Ureter (tissue), 1 donor: ENCODE measurements around the gene CPNE4. TPM values are rescaled to one million over a fixed set of nuclear protein-coding genes. Genes with fewer than 3 reads are reported as not detected.

ENCODE experiments used
- DNase-seq: peaks from one replicate; pipeline ENCODE4 v3.0.0-alpha.2; 2020; ENCODE audit warnings: low spot score
- total RNA-seq: library from RNA; stranded (reverse); gene quantifications from one replicate; pipeline ENCODE4 v1.2.4, GENCODE V29; 2023
- donor health status: DM: yes; HTN: yes; CAD: no.

The CPNE4 gene
- total RNA-seq, 1 donor from 2014 or later: 1.9 TPM

DNA sequence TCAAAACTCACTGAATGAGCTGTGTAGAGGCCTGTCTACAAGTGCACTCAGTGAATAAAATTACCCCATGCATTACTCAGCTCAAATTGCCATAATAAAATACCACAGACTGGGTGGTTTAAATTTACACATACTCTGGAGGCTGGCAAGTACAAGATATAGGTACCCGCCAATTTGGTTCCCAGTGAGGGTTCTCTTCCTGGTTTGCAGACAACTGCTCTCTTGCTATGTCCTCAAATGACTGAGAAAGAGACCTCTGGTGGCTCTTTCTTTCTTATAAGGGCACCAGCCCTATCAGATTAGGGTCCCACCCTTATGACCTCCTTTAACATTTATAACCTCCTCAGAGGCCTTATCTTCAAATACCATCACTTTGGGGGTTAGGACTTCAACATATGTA, 237.0 kb downstream of the CPNE4 start:
- DNase-seq: no peak

- DNase-seq: no peak
These were observed 238.1 kb downstream of the CPNE4 start for GRCh38 chr3:131796558-131797198.

DNA sequence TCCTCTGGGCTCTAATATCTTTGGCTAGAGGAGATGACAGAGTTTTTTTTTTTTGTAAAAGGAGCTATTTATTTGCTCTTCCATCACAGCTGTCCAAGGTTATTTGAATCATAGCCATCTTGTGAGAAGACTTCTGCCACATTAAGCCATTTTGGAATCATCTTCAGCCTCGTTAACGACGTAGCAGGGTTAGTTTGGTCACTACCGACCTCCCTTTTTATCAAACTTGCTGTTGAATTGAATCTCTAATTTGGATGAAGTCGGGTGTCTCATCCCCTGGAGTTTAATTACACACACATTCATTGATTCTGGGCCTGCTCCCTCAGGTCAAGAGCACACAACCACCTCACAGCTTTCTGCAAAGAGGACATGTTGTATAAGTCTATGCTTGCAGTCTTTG, 238.7 kb downstream of the CPNE4 start:
- DNase-seq: no peak

DNA sequence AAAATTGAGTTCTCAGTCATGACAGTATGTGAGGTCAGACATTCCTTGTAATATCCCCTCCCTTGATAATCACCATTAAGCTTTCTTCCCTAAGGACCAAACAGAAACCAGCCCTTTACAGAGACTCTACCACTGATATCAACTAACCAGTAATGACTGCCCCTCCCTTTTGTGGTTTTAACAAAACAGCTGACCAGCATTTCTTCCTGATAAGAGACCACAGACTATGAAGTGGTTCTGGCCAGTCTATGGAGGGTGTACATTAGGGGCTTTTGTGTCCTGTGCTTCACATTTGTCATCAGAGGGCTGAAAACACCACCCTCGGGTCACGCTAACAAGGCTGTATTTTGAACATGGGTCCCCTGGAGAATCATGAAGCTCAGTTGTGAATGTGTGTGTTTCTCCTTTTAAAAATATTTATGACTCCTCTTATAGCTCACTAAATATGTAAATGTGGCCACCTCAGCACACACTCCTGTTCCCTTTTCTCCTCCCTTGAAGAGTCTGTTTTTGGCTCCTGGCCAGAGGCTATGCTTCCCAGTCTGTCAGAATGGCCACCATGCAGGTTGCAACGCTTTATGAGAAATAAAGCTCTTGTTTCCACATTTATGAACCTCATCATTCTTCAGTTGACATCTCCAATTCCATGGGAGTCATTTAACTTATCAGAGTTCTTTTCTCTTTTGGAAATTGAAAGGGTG, 239.3 kb downstream of the CPNE4 start:
- peak; percentile 42 for DNase-seq

- DNase-seq: peak; percentile 44
These were observed 239.9 kb downstream of the CPNE4 start for GRCh38 chr3:131794766-131795388.

DNA sequence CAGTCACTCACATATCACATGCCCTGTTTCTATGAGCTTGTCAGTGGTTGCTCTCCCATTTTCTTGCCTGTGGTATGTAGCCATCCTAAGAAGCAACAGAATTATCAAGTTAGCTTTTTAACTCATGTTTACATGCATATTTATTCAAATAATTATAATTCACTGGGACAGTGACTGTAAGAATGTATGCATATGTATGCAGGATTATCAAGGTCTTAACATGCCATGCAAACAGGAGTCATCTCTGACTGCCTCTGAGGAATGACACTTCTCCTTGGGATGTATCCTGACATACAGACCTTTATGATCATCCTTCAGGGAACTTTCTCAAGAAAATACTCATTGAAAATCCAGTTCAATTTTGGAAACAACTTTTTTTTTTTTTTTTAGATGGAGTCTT, 240.9 kb downstream of the CPNE4 start:
- DNase-seq: no peak

DNA sequence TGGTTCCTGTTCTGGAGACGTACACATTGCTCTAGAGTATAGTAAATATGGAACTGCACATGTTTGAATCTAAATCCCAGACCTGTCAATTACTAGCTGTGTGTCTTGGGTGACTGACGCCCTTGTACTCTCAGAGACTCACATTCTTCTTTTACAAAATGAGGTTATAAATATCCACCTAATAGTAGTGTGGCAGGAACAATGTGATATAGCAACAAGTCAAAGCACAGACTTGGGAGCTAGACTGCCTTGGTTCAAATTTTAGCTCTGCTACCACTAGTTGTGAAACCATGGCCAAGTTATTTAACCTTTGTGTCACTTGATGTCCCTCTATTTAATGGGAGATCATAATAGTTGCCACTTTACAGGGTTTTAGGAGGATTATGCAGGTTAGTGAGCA, 245.6 kb downstream of the CPNE4 start:
- no peak for DNase-seq

- DNase-seq: no peak
These were observed 248.4 kb downstream of the CPNE4 start for GRCh38 chr3:131786386-131786785.

DNA sequence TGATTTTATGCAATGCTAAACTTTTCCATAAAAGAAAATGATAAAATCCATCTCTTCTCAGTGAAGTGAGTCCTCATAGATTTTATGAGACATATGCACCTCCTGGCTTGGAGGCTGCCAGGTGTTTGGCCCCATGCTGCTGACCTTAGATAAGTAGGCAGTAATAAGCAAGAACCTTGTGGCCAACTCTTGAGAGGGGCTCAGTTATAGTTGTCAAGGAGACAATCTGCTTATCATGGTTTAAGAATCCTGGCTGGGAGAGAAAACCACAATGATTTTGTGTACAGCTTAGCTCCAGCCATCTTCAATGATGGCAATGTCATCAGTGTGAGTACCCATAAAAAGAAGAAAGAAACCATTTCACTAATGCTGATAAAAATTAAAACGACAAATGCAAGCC, 252.1 kb downstream of the CPNE4 start:
- no peak for DNase-seq

- no peak for DNase-seq
These were observed 256.3 kb downstream of the CPNE4 start for GRCh38 chr3:131778526-131778925.

DNA sequence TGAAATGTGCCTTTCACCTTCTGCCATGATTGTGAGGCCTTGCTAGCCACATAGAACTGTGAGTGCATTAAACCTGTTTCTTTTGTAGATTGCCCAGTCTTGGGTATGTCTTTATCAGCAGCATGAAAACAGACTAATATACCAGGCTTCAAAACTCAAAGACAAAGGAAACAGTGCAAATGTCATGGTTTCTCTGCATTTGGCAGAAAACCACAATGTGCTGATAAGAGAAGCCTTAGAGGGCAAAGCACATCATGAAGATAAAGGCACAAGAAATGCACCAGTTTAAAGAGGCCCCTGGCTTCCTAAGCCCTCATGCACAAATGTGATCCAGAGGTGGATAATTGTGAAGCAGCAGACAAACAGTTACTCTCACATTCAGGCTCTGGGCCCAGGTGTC, 259.2 kb downstream of the CPNE4 start:
- DNase-seq: no peak

DNA sequence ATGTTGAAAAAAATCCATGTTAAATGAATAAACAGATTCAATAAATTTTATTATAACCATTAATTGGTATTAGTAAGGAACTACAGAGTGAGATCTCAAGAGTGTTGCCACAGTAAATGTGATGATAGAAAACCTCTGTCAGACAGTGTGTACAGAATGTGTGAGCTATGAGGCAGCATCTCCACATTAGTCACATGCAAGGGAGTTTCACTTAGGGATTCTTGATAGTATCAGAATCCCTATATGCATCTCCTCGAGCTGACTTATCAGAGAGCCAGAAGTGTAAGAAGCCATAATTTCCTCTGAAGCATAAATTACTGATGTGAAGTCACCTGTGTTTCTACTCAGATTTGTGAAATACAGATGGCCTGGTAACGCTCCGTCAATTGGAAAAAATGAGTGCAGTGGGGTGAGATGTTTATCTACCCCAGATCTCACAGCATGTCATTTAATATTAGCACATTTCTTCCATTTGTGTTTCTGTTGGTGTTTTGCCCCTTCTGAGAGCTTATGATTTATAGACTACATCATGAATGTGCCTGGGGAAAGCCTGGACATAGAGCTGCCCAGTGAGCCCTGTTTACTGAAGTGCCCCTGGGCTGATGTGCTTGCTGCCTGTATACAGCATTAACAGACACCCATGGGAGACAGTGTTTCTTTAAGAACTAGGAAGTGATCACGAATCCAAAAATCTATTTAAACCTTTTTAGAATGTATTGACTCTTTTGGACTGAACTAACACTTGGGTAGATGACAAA, 262.4 kb downstream of the CPNE4 start:
- DNase-seq: no peak

- DNase-seq: no peak
These were observed 271.7 kb downstream of the CPNE4 start for GRCh38 chr3:131762981-131763564.

DNA sequence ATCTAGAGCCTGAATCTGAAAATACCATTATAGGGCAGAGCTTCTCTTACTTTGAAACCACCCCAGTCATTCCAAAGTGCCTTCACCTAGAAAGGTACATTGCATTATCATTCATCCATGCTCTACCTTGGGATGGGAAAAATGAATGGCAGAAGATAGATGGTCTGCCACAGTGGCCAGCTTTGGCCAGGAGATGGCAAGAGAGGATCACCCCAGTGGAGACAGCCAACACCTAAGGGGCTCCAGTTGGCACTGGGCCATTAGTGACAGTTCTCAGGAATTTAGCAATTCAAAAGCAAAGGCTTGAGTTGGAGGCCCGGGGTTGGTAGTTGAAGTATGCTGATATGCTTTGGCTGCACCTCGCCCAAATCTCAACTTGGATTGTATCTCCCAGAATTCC, 278.4 kb downstream of the CPNE4 start:
- DNase-seq: no peak

- DNase-seq: no peak
These were observed 279.4 kb downstream of the CPNE4 start for GRCh38 chr3:131755380-131755779.

- no peak for DNase-seq
These were observed 284.6 kb downstream of the CPNE4 start for GRCh38 chr3:131750256-131750655.

DNA sequence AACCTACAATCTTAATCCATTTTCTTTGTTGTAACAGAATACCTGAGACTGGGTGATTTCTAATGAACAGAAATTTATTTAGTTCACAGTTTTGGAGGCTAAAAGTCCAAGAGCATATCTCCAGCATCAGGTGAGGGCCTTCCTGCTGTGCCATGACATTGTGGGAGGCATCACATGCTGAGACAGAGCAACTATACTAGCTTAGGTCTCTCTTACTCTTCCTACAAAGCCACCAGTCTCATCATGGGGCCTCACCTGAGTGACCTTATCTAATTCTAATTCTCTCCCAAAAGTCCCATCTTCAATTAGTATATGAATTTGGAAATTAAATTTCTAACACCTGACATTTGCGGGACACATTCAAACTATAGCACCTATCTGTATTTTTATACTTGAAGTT, 285.0 kb downstream of the CPNE4 start:
- DNase-seq: no peak

- DNase-seq: no peak
These were observed 287.3 kb downstream of the CPNE4 start for GRCh38 chr3:131747466-131747865.

GRCh38 chr3:131744765-131745164, 290.0 kb downstream of the CPNE4 start:
- no peak for DNase-seq

- DNase-seq: no peak
These were observed 291.7 kb downstream of the CPNE4 start for GRCh38 chr3:131743126-131743525.

GRCh38 chr3:131739211-131739610, 295.6 kb downstream of the CPNE4 start:
- DNase-seq: no peak

GRCh38 chr3:131738095-131738494, 296.7 kb downstream of the CPNE4 start:
- DNase-seq: no peak
